Astrocyte of the cerebellum (primary cell): ENCODE data around the gene DPAGT1.
A peak's percentile ranks its signal among the peaks of the same experiment; 100 is the strongest.
"Not testable (repeated sequence)": the region's sequence is repeated elsewhere in the genome, so short reads cannot be mapped to it uniquely, and the experiment has no call there.

Source experiments
- DNase-seq: peaks from one replicate; pipeline ENCODE4 v3.0.0-alpha.2; 2011; ENCODE audit warnings: low read depth
- H3K4me3 ChIP-seq: 2 replicates; pipeline ENCODE4 v1.5.1; 2011; ENCODE audit warnings: mild to moderate bottlenecking, low read depth, low read length, moderate library complexity
- CTCF ChIP-seq: IDR thresholded peaks from 2 replicates; pipeline ENCODE4 v1.5.1; 2012; ENCODE audit warnings: low read length, low read depth, moderate library complexity, mild to moderate bottlenecking; ENCODE audit errors: missing control alignments
- in situ Hi-C: cut with HindIII; loops from 2 replicates; pipeline ENCODE4 v1.10.0; 2017; ENCODE audit warnings: low sequenced_read_pairs

The DPAGT1 gene

GRCh38 chr11:119103793-119104192, 2.1 kb upstream of the DPAGT1 start:
- H3K4me3 ChIP-seq = no peak overlapping the region
- no peak for DNase-seq
- no peak for TF ChIP-seq CTCF
- in situ Hi-C loops = loop anchor here (5.0 to 25.0 kb wide), 2 partner anchors 86 to 184 kb away; partner anchors contain the start of genes RPS25 and TRAPPC4

DNA sequence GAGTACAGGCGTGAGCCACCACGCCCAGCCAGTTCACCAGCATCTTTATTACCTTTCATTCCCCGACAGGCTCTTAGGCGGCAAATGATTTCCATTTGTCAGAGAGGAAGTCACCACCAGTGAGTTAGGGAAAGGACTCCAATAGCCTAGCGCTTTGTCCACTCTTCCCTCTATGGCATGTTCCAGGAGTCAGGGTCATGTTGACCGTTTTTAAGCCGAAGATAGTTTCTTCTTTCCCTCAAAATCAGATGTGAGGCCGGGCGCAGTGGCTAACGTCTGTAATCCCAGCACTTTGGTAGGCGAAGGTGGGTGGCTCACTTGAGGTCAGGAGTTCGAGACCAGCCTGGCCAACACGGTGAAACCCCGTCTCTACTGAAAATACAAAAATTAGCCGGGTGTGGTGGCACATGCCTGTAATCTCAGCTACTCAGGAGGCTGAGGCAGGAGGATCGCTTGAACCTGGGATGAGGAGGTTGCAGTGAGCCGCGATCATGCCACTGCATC, 1.6 kb upstream of the DPAGT1 start:
- H3K4me3 ChIP-seq = peak overlapping the region; percentile 91
- in situ Hi-C loops = loop anchor here (5.0 to 25.0 kb wide), 2 partner anchors 86 to 184 kb away; partner anchors contain the start of genes RPS25 and TRAPPC4
- not testable (repeated sequence) for DNase-seq

- DNase-seq = no peak
- peak overlapping the region; percentile 91 for H3K4me3 ChIP-seq
- in situ Hi-C loops = loop anchor here (5.0 to 25.0 kb wide), 2 partner anchors 84 to 186 kb away; partner anchors contain the start of genes RPS25 and TRAPPC4
- TF ChIP-seq CTCF = no peak
Observed at GRCh38 chr11:119100994-119101758, 477 bp downstream of the DPAGT1 start.

GRCh38 chr11:119100246-119100970, 1.2 kb downstream of the DPAGT1 start:
- no peak for DNase-seq
- peak; percentile 58 for TF ChIP-seq CTCF
- in situ Hi-C loops = loop anchor here (5.0 to 25.0 kb wide), 2 partner anchors 83 to 187 kb away; partner anchors contain the start of genes RPS25 and TRAPPC4
- peak overlapping the region; percentile 91 for H3K4me3 ChIP-seq

GRCh38 chr11:119099711-119100110, 1.9 kb downstream of the DPAGT1 start:
- H3K4me3 ChIP-seq = no peak overlapping the region
- DNase-seq = no peak
- no peak for TF ChIP-seq CTCF
- in situ Hi-C loops = loop anchor here (5.0 to 25.0 kb wide), 2 partner anchors 82 to 188 kb away; partner anchors contain the start of genes RPS25 and TRAPPC4

DNA sequence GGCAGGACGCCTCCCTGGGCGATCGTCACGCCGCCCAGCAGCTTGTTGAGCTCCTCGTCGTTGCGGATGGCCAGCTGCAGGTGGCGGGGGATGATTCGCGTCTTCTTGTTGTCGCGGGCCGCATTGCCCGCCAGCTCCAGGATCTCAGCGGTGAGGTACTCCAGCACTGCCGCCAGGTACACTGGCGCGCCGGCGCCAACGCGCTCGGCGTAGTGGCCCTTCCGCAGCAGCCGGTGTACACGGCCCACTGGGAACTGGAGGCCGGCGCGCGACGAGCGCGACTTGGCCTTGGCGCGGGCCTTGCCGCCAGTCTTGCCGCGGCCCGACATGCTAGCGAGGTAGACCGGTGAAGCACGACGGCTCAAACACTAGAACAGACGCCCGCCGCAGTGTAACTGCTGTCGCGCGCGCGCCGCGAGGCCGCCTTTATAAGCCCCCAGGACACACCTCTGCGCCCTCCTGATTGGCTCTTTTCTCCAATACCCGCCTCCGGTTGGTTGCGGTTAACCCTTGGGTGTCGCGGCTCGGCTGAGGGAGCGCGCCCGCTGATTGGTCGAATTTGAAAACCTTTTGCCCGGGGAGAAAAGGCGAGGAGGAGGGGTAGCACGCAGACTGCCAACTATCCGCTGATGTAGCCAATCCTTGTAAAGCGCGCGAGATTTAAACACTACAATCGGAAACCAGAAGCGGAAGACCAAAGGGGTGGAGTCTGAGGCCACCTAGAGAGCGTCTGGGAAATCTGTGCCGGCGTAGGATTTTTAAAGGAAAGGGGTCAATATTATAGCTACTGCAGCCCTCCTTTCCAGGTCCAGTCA, 6.4 kb downstream of the DPAGT1 start:
- peak overlapping the region; percentile 73 for H3K4me3 ChIP-seq
- in situ Hi-C loops = no loop called here
- DNase-seq = peak; percentile 99
- TF ChIP-seq CTCF = no peak
